Measurements from ENCODE around the gene DNAAF1.

GRCh38 chr16:84214451-84215066, 69.5 kb downstream of the DNAAF1 start:
- TF ChIP-seq CTCF (IDR thresholded peaks at IDR 0.05), result no peak
- no peak for TF ChIP-seq ZFX (IDR thresholded peaks at IDR 0.05; ENCODE audit: borderline replicate concordance)
